ENCODE data around the gene KDM5A.

DNA sequence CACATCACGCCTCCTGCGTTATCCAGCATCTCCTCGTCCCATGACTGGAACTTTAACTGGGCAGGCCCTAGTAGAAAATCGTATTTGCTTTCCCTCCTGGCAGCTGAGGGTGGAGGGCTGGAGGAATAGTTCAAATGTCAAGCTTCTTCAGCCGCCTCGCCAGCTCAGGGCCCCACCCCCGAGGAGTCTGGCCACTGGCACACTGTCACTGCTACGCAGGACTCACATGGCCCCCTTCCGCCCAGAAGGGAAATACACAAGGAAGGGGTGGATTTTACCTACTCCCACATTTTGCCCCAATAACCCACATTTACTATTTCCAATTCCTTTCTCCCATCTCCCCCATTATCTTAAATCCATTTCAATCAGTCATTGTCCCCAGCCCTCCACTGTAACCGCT is 135.1 kb downstream of the KDM5A start:
- TF ChIP-seq, protein P1, sequence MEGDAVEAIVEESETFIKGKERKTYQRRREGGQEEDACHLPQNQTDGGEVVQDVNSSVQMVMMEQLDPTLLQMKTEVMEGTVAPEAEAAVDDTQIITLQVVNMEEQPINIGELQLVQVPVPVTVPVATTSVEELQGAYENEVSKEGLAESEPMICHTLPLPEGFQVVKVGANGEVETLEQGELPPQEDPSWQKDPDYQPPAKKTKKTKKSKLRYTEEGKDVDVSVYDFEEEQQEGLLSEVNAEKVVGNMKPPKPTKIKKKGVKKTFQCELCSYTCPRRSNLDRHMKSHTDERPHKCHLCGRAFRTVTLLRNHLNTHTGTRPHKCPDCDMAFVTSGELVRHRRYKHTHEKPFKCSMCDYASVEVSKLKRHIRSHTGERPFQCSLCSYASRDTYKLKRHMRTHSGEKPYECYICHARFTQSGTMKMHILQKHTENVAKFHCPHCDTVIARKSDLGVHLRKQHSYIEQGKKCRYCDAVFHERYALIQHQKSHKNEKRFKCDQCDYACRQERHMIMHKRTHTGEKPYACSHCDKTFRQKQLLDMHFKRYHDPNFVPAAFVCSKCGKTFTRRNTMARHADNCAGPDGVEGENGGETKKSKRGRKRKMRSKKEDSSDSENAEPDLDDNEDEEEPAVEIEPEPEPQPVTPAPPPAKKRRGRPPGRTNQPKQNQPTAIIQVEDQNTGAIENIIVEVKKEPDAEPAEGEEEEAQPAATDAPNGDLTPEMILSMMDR (IDR thresholded peaks at IDR 0.05), result no peak
- no peak for TF ChIP-seq EZH2 (IDR thresholded peaks at IDR 0.05)
- no peak for TF ChIP-seq EZH2phosphoT487 (IDR thresholded peaks at IDR 0.05)
